ENCODE results near the gene BMPR1B.

The BMPR1B gene

DNA sequence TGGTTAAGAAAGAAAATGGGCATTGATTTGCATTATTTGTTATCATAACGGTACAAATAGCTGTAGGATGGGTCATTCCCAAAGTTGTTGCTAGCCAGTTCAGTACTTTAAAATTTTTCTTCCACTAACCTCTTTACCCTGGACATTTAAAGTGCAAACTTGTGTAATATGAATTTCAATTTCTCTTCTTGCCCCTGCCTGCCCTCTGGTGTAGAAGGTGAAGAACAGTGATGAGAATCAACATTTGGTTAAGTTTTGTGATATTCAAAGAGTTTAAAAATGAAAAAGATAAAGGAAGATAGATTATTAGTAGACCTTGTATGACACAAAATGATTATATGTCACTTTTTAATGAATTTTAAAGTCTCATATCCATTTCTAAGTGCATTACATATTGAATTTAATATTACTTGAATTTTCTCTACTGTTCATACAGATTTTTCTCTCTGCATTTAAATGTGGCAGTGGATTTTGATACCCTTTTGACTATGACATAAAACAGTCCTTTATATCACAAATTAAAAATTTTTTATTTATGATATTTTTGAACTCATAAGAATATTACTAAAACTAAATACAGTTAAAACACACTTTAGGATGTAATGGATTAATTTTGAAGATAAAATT is 337.7 kb downstream of the BMPR1B start:
- no peak overlapping the region for H3K4me3 ChIP-seq (ENCODE audit: low read depth in 1 of 2, low read length in 2 of 2)
- H3K27me3 ChIP-seq (ENCODE audit: control insufficient read depth in 1 of 2, insufficient read depth in 2 of 2, low read length in 2 of 2), result no peaks in the 10 kb centered on the region
- no peak overlapping the region for H3K9ac ChIP-seq (ENCODE audit: low read length)
- H3K9me3 ChIP-seq (ENCODE audit: low read length), result no peaks in the 10 kb centered on the region
- no peaks in the 10 kb centered on the region for H3K4me1 ChIP-seq (ENCODE audit: insufficient read depth, low read length)
- H3K36me3 ChIP-seq (ENCODE audit: insufficient read depth, low read length), result no peaks in the 10 kb centered on the region
- H3K27ac ChIP-seq (ENCODE audit: low read depth, low read length), result no peak overlapping the region

DNA sequence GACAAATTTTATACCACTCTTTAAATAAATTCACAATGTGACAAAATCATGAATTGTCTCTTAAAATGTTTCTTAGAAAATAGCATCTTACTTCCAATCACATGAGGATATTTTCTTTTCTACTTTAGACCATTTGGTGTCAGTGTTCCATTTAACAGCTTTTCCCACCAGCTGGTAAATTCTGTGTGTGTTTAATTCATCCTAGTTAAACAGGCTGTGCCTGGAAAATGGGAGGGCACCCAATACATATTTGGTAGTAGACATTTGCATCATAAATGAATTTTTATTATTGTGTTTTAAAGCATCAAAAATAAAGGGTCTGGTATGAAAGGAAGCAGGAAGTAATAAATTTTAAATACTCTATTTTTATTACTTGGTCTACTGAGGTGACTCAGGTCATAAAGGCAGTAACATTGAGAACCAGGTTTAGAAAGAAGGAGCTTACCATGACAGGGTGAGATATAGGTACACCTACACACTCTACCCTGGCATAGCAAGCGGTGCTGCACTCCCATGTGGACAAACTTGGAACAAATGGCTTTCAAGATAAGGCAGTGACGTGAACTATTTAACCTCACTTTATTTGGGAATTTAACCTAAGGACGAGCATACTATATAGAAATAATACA is 344.5 kb downstream of the BMPR1B start:
- Histone ChIP-seq H3K4me3 (ENCODE audit: low read depth in 1 of 2, low read length in 2 of 2) (no peak overlapping the region), H3K36me3 (ENCODE audit: insufficient read depth, low read length) (no peaks in the 10 kb centered on the region), H3K4me1 (ENCODE audit: insufficient read depth, low read length) (no peaks in the 10 kb centered on the region)

DNA sequence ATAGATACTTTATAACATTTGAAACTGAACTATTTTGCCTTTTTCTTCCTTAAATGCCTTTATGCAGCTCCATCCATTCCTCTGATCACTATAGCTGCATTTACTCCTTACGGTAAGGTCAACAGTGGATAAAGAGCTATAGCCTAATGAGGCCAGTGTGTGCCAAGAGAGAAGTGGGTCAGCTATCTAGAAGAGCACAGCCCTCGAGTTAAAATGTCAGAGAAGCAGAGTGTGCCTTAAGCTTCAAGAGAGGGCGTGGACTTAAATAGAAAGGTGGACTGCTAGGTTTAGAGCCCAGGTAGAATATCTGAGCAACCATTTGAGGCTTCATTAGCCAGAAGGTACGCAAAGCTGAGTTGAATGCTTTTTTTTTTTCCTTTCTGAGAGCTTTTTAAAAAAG is 347.4 kb downstream of the BMPR1B start:
- no peaks in the 10 kb centered on the region for H3K9me3 ChIP-seq (ENCODE audit: low read length)
- H3K27ac ChIP-seq (ENCODE audit: low read depth, low read length), result no peak overlapping the region
- no peaks in the 10 kb centered on the region for H3K36me3 ChIP-seq (ENCODE audit: insufficient read depth, low read length)
- no peaks in the 10 kb centered on the region for H3K4me1 ChIP-seq (ENCODE audit: insufficient read depth, low read length)
- no peaks in the 10 kb centered on the region for H3K27me3 ChIP-seq (ENCODE audit: control insufficient read depth in 1 of 2, insufficient read depth in 2 of 2, low read length in 2 of 2)
- no peak overlapping the region for H3K4me3 ChIP-seq (ENCODE audit: low read depth in 1 of 2, low read length in 2 of 2)
- H3K9ac ChIP-seq (ENCODE audit: low read length), result no peak overlapping the region

More for the DNA sequence above, 344.5 kb downstream of the BMPR1B start:
- no peaks in the 10 kb centered on the region for H3K9me3 ChIP-seq (ENCODE audit: low read length)
- no peak overlapping the region for H3K9ac ChIP-seq (ENCODE audit: low read length)
- no peaks in the 10 kb centered on the region for H3K27me3 ChIP-seq (ENCODE audit: control insufficient read depth in 1 of 2, insufficient read depth in 2 of 2, low read length in 2 of 2)
- H3K27ac ChIP-seq (ENCODE audit: low read depth, low read length), result no peak overlapping the region

DNA sequence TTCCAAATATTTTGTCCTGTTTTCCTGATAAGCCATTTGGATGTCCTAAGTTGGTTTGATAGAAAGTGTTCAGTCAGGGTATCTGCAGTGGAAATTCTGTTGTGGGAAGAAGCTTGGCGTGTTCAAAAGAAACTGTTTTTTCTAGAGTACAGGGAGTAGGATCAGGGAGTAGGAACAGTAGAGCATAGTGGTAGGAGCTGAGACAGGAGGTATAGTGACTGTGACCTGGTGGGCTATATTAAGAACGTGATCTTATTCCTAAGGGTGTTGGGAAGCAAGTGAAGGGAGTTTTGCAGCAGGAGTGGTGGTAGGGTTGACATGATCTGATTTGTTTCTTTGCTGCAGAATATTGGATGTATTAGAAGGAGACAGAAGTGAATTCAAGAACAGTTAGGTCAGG is 348.2 kb downstream of the BMPR1B start:
- no peak overlapping the region for H3K9ac ChIP-seq (ENCODE audit: low read length)
- no peak overlapping the region for H3K27ac ChIP-seq (ENCODE audit: low read depth, low read length)
- no peak overlapping the region for H3K4me3 ChIP-seq (ENCODE audit: low read depth in 1 of 2, low read length in 2 of 2)
- H3K9me3 ChIP-seq (ENCODE audit: low read length), result no peaks in the 10 kb centered on the region
- no peaks in the 10 kb centered on the region for H3K4me1 ChIP-seq (ENCODE audit: insufficient read depth, low read length)
- H3K27me3 ChIP-seq (ENCODE audit: control insufficient read depth in 1 of 2, insufficient read depth in 2 of 2, low read length in 2 of 2), result no peaks in the 10 kb centered on the region
- no peaks in the 10 kb centered on the region for H3K36me3 ChIP-seq (ENCODE audit: insufficient read depth, low read length)

DNA sequence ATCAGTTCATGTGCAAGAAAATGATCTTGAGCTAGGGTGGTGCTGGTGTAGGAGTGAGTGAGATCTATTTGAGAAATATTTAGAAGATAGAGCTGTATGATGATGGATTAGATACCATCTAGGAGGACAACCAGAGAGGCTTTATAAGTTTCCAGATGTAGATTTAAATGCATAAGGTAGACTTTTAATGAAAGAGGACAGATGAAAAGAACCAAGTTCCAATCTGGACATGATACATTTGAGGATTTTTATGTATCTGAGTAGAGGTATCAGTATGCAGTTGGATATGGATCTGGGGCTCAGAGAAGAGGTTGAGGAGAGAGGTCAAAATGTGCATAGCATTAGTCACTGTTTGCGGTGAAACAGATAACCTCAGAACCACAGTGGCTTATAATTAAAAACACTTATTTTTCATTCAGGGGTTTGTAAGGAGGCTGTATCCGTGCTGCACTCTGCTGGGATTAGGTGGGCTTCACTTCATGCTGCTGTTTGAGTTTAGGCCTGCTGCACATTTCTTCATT is 348.7 kb downstream of the BMPR1B start:
- H3K4me1 ChIP-seq (ENCODE audit: insufficient read depth, low read length), result no peaks in the 10 kb centered on the region
- H3K9ac ChIP-seq (ENCODE audit: low read length), result no peak overlapping the region
- no peaks in the 10 kb centered on the region for H3K27me3 ChIP-seq (ENCODE audit: control insufficient read depth in 1 of 2, insufficient read depth in 2 of 2, low read length in 2 of 2)
- no peaks in the 10 kb centered on the region for H3K36me3 ChIP-seq (ENCODE audit: insufficient read depth, low read length)
- H3K4me3 ChIP-seq (ENCODE audit: low read depth in 1 of 2, low read length in 2 of 2), result no peak overlapping the region
- no peak overlapping the region for H3K27ac ChIP-seq (ENCODE audit: low read depth, low read length)
- no peaks in the 10 kb centered on the region for H3K9me3 ChIP-seq (ENCODE audit: low read length)

DNA sequence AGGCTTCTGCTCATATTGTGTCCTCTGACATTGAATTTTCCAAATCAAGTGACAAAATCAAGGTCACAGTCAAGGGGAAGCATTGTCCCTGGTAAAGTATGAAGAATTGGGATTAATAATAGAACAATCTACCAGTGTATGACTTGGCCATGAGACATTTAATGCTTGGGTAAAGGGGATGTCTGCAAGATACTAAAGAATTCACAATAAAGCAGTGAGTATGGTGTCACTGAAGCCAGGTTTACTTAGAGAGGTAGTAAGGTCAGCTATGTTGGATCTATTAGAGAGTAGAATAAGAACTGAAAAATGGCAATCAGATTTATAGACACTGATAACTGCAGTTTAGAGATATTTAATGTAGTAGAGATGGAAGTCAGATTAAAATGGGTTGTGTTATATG is 349.2 kb downstream of the BMPR1B start:
- Histone ChIP-seq H3K4me3 (ENCODE audit: low read depth in 1 of 2, low read length in 2 of 2) (no peak overlapping the region), H3K9me3 (ENCODE audit: low read length) (no peaks in the 10 kb centered on the region), H3K36me3 (ENCODE audit: insufficient read depth, low read length) (no peaks in the 10 kb centered on the region), H3K27ac (ENCODE audit: low read depth, low read length) (no peak overlapping the region), H3K4me1 (ENCODE audit: insufficient read depth, low read length) (no peaks in the 10 kb centered on the region), H3K9ac (ENCODE audit: low read length) (no peak overlapping the region), H3K27me3 (ENCODE audit: control insufficient read depth in 1 of 2, insufficient read depth in 2 of 2, low read length in 2 of 2) (no peaks in the 10 kb centered on the region)

DNA sequence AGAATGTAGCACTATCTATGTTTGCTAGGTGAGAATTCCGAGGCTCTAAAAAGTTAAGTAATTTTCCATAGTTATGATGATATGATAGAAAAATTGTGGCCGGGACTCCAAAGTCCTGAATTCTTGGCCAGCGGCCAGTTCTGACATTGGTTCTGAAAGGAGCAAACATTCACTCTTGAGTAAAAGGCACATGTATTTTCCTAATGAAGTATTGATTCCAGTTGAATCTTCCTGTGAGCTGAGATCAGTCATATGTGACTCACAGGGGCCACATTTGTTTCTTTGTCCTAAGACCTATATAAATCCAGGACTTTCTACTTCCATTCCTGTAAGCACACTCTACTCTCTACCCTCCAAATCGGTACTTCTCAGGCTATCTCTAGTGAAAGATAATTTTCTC is 349.9 kb downstream of the BMPR1B start:
- H3K36me3 ChIP-seq (ENCODE audit: insufficient read depth, low read length), result no peaks in the 10 kb centered on the region
- no peak overlapping the region for H3K9ac ChIP-seq (ENCODE audit: low read length)
- no peak overlapping the region for H3K4me3 ChIP-seq (ENCODE audit: low read depth in 1 of 2, low read length in 2 of 2)
- no peaks in the 10 kb centered on the region for H3K9me3 ChIP-seq (ENCODE audit: low read length)
- no peaks in the 10 kb centered on the region for H3K4me1 ChIP-seq (ENCODE audit: insufficient read depth, low read length)
- H3K27me3 ChIP-seq (ENCODE audit: control insufficient read depth in 1 of 2, insufficient read depth in 2 of 2, low read length in 2 of 2), result no peaks in the 10 kb centered on the region
- H3K27ac ChIP-seq (ENCODE audit: low read depth, low read length), result no peak overlapping the region

DNA sequence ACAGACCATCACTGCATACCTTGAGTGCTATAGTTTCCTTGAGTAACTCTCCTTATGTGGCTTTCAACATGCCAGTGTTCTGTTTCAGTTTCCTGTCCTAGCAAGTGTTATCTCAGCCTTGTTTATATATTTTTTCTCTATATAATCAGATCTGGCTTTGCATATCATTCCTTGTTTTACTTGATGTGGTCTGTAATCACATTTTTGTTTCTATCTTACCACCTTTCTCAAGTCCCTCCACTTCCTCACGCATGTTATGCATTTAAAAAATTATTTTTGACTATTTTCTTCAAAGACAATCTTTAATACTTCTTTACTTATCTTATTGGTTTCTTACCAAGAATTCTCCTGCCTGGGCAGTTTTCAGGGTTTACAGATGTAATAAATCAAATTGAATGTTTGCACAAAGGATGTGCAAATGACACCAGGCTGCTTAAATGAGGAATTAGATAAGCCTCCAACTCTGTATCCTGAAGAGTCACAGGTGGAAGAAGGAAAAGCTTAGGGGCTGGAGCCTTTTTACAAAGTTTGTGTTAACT is 351.2 kb downstream of the BMPR1B start:
- Histone ChIP-seq H3K27me3 (ENCODE audit: control insufficient read depth in 1 of 2, insufficient read depth in 2 of 2, low read length in 2 of 2) (no peaks in the 10 kb centered on the region), H3K9me3 (ENCODE audit: low read length) (no peaks in the 10 kb centered on the region), H3K27ac (ENCODE audit: low read depth, low read length) (no peak overlapping the region), H3K4me3 (ENCODE audit: low read depth in 1 of 2, low read length in 2 of 2) (no peak overlapping the region), H3K4me1 (ENCODE audit: insufficient read depth, low read length) (no peaks in the 10 kb centered on the region), H3K36me3 (ENCODE audit: insufficient read depth, low read length) (no peaks in the 10 kb centered on the region), H3K9ac (ENCODE audit: low read length) (no peak overlapping the region)

DNA sequence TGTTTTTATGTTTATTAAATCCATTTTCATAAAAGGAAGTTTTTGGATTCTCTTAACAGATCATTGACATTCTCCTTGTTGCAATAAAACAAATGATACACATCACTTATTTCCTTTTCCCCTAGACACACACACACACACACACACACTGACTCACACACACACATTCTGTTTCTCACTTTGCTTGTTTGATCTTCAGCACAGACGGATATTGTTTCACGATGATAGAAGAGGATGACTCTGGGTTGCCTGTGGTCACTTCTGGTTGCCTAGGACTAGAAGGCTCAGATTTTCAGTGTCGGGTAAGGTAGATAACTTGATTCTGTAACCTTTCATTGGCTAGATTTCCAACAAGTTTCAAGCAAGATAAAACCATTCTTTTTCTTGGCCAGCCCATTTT is 356.8 kb downstream of the BMPR1B start:
- H3K27ac ChIP-seq (ENCODE audit: low read depth, low read length), result no peak overlapping the region
- H3K4me3 ChIP-seq (ENCODE audit: low read depth in 1 of 2, low read length in 2 of 2), result no peak overlapping the region
- no peaks in the 10 kb centered on the region for H3K27me3 ChIP-seq (ENCODE audit: control insufficient read depth in 1 of 2, insufficient read depth in 2 of 2, low read length in 2 of 2)
- H3K36me3 ChIP-seq (ENCODE audit: insufficient read depth, low read length), result no peaks in the 10 kb centered on the region
- H3K9me3 ChIP-seq (ENCODE audit: low read length), result no peaks in the 10 kb centered on the region
- no peak overlapping the region for H3K9ac ChIP-seq (ENCODE audit: low read length)
- H3K4me1 ChIP-seq (ENCODE audit: insufficient read depth, low read length), result no peaks in the 10 kb centered on the region

DNA sequence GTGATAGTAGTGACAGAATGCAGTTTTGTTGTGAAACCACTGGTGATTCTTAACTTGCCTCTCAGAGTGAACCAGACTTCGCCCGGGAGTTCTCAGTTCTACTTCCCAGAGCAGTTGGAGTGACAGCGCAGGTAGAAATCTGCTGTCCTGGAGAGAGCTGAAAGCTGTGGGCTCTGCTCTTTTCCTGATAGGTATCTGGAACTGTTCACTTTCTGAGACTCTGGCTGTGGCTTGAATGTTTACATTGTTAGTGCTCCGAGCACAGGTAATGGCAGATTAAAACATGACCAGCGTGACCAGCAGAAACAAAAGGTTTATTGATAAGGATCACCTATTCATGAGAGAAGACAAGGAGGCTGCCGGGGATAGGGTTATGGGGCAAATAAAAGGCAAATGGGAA is 360.7 kb downstream of the BMPR1B start:
- Histone ChIP-seq H3K4me3 (ENCODE audit: low read depth in 1 of 2, low read length in 2 of 2) (no peak overlapping the region), H3K36me3 (ENCODE audit: insufficient read depth, low read length) (no peaks in the 10 kb centered on the region), H3K27ac (ENCODE audit: low read depth, low read length) (no peak overlapping the region), H3K9ac (ENCODE audit: low read length) (no peak overlapping the region), H3K4me1 (ENCODE audit: insufficient read depth, low read length) (no peaks in the 10 kb centered on the region), H3K27me3 (ENCODE audit: control insufficient read depth in 1 of 2, insufficient read depth in 2 of 2, low read length in 2 of 2) (no peaks in the 10 kb centered on the region), H3K9me3 (ENCODE audit: low read length) (no peaks in the 10 kb centered on the region)

DNA sequence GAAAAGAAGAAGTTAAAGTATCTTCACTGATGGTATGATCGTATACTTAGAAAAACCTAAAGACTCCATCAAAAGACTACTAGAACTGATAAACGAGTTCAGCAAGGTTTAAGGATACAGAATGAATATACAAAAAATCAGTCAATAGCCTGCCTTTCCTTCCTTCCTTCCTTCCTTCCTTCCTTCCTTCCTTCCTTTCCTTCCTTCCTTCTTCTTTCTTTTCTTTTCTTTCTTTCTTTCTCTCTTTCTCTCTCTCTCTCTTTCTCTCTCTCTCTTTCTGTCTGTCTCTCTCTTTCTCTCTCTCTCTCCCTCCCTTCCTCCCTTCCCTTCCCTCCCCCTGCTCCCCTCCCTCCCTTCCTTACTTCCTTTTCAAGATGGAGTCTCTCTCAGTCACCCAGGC is 362.7 kb downstream of the BMPR1B start:
- H3K9me3 ChIP-seq (ENCODE audit: low read length), result no peaks in the 10 kb centered on the region
- H3K4me3 ChIP-seq (ENCODE audit: low read depth in 1 of 2, low read length in 2 of 2), result no peak overlapping the region
- H3K9ac ChIP-seq (ENCODE audit: low read length), result no peak overlapping the region
- no peaks in the 10 kb centered on the region for H3K27me3 ChIP-seq (ENCODE audit: control insufficient read depth in 1 of 2, insufficient read depth in 2 of 2, low read length in 2 of 2)
- H3K36me3 ChIP-seq (ENCODE audit: insufficient read depth, low read length), result no peaks in the 10 kb centered on the region
- no peak overlapping the region for H3K27ac ChIP-seq (ENCODE audit: low read depth, low read length)
- no peaks in the 10 kb centered on the region for H3K4me1 ChIP-seq (ENCODE audit: insufficient read depth, low read length)

DNA sequence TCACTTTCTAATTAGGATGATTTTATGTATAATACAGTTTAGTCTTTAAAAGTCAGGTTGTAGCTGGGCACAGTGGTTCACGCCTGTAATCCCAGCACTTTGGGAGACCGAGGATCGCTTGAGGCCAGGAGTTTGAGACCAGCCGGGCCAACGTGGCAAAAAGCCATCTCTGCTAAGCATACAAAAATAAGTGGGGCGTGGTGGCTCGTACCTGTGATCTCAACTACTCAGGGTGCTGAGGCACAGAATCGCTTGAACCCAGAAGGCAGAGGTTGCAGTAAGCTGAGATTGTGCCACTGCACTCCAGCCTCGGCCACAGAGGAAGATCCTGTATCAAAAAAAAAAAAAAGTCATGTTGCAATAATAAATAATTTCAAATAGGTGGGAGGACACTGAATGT is 364.2 kb downstream of the BMPR1B start:
- H3K9me3 ChIP-seq (ENCODE audit: low read length), result no peaks in the 10 kb centered on the region
- no peaks in the 10 kb centered on the region for H3K27me3 ChIP-seq (ENCODE audit: control insufficient read depth in 1 of 2, insufficient read depth in 2 of 2, low read length in 2 of 2)
- H3K36me3 ChIP-seq (ENCODE audit: insufficient read depth, low read length), result no peaks in the 10 kb centered on the region
- H3K9ac ChIP-seq (ENCODE audit: low read length), result no peak overlapping the region
- H3K4me3 ChIP-seq (ENCODE audit: low read depth in 1 of 2, low read length in 2 of 2), result no peak overlapping the region
- H3K4me1 ChIP-seq (ENCODE audit: insufficient read depth, low read length), result no peaks in the 10 kb centered on the region
- H3K27ac ChIP-seq (ENCODE audit: low read depth, low read length), result no peak overlapping the region
